K562 (cell line): Measurements from ENCODE around the gene PPIF. TPM values are rescaled to one million over a fixed set of nuclear protein-coding genes. Genes with fewer than 3 reads are reported as not detected.

Experiments used
- ARNT ChIP-seq, 2 experiments: fragments of 450-650 bp; IDR thresholded peaks; 2 replicates each; pipeline ENCODE4 v1.6.1; 2016; ENCODE audit warnings: mild to moderate bottlenecking in 1 of 2
- CC2D1A ChIP-seq: fragments of 450-650 bp; IDR thresholded peaks from 2 replicates; pipeline ENCODE4 v1.6.1; 2017; ENCODE audit warnings: mild to moderate bottlenecking
- ELF2 ChIP-seq: fragments of 250-450 bp; sonication (Bioruptor Pico); IDR thresholded peaks from 2 replicates; pipeline ENCODE4 v1.5.0; 2021; ENCODE audit warnings: mild to moderate bottlenecking
- ID3 ChIP-seq, 2 experiments: fragments of 250-450 bp in 1 of 2; fragments of 450-650 bp in 1 of 2; sonication (Bioruptor Pico) in 1 of 2; IDR thresholded peaks; 2 replicates each; pipeline versions ENCODE4 v1.6.1 to v1.8.0; 2016 to 2021; ENCODE audit warnings: mild to moderate bottlenecking in 2 of 2, moderate library complexity in 2 of 2, missing compliant biosample characterization in 1 of 2, missing genetic modification characterization in 1 of 2
- NCOA2 ChIP-seq, 2 experiments: fragments of 450-650 bp; IDR thresholded peaks; 2 replicates each; pipeline ENCODE4 v1.6.1; 2018; ENCODE audit warnings: mild to moderate bottlenecking in 2 of 2, moderate library complexity in 1 of 2; ENCODE audit not compliant: partially characterized antibody in 2 of 2
- NR1H2 ChIP-seq: sonication (generic); formaldehyde crosslinking; IDR thresholded peaks from 2 replicates; pipeline ENCODE4 v1.4.0; 2020; ENCODE audit warnings: mild to moderate bottlenecking, missing genetic modification reagents
- NR4A1 ChIP-seq, 2 experiments: fragments of 250-450 bp in 1 of 2; fragments of 450-650 bp in 1 of 2; sonication (Bioruptor Pico) in 1 of 2; IDR thresholded peaks; 2 replicates each; pipeline versions ENCODE4 v1.4.0 to v1.6.1; 2016 to 2020; ENCODE audit warnings: mild to moderate bottlenecking in 2 of 2, missing compliant biosample characterization in 1 of 2, missing genetic modification characterization in 1 of 2, moderate library complexity in 1 of 2
- RB1 ChIP-seq: fragments of 450-650 bp; IDR thresholded peaks from 2 replicates; pipeline ENCODE4 v1.6.1; 2017; ENCODE audit warnings: low read depth, mild to moderate bottlenecking
- ZBED1 ChIP-seq: IDR thresholded peaks from 2 replicates; pipeline ENCODE4 v1.6.1; 2014
- ZNF57 ChIP-seq: fragments of 450-650 bp; formaldehyde crosslinking; IDR thresholded peaks from 2 replicates; pipeline ENCODE4 v1.4.0; 2020; ENCODE audit warnings: mild to moderate bottlenecking, moderate library complexity
- polyA plus RNA-seq, 8 experiments: library from polyadenylated mRNA; depleted of rRNA in 4 of 8; stranded (reverse) in 5 of 8; unstranded in 3 of 8; fragments of >200 nt; fragmentation: Nextera tagmentation in 2 of 8; fragmentation: Illumina TruSeq in 1 of 8; extraction: Ambion mirVana in 2 of 8; extraction: Trizol in 1 of 8; gene quantifications; 2 replicates each; pipeline versions ENCODE4 v1.2.1 to v1.2.3, GENCODE V29; 2011 to 2014; ENCODE audit warnings: inconsistent platforms in 1 of 8, missing spikeins in 1 of 8
- total RNA-seq, 7 experiments: library from RNA; depleted of rRNA in 6 of 7; stranded (reverse); fragments of >200 nt in 6 of 7; fragmentation: Illumina TruSeq in 2 of 7; extraction: Trizol in 2 of 7; gene quantifications; 2 replicates each; pipeline versions ENCODE4 v1.2.1 to v1.2.3, GENCODE V29; 2011 to 2021; ENCODE audit warnings: low replicate concordance in 1 of 7
- TF ChIP-seq, protein P1 (sequence below): IDR thresholded peaks from 2 replicates; pipeline ENCODE4 v1.6.1; 2011; ENCODE audit warnings: borderline replicate concordance, low read depth, mild to moderate bottlenecking, moderate library complexity, low read length; ENCODE audit not compliant: insufficient read depth, poor library complexity, severe bottlenecking

Gene PPIF
- total and polyA plus RNA-seq, 9 of the 15 experiments (the other 6 are each of a cell fraction or from before 2014, with no cell fraction given), result 40.9 to 287 (median 117) TPM

DNA sequence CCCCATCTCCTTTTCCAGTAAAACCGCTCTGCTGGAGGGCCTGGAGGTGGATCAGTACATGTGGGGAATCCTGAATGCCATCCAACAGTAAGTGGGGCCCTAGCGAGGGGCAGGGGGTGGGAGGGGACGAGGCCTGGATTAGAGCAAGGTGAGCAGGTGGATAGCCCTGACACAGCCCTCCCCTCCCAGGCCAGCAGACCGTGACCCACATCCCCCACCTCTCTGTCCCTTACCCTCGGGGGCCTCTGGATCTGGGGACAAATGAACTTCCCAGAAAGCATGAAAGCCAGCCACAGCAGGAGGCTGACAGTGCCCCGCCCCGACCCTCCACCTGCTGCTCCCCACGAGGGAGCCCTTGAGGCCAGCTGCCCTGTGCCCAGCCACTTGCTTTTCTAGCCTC lies 41.8 kb upstream of the PPIF start (continued):
- TF ChIP-seq, protein P1, sequence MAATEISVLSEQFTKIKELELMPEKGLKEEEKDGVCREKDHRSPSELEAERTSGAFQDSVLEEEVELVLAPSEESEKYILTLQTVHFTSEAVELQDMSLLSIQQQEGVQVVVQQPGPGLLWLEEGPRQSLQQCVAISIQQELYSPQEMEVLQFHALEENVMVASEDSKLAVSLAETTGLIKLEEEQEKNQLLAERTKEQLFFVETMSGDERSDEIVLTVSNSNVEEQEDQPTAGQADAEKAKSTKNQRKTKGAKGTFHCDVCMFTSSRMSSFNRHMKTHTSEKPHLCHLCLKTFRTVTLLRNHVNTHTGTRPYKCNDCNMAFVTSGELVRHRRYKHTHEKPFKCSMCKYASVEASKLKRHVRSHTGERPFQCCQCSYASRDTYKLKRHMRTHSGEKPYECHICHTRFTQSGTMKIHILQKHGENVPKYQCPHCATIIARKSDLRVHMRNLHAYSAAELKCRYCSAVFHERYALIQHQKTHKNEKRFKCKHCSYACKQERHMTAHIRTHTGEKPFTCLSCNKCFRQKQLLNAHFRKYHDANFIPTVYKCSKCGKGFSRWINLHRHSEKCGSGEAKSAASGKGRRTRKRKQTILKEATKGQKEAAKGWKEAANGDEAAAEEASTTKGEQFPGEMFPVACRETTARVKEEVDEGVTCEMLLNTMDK, result no peak
- TF ChIP-seq ELF2 (CRISPR knock-in tag) (no peak), ARNT (IDR thresholded peaks at IDR 0.05) (no peak), CC2D1A (no peak), NCOA2 (IDR thresholded peaks at IDR 0.05; ENCODE audit: partially characterized antibody in 2 of 2) (no peak), ZBED1 (no peak), ID3 (CRISPR knock-in tag; IDR thresholded peaks at IDR 0.05) (no peak), ID3 (tag; IDR thresholded peaks at IDR 0.05) (no peak), NR4A1 (CRISPR knock-in tag; IDR thresholded peaks at IDR 0.05) (no peak), NR4A1 (tag; IDR thresholded peaks at IDR 0.05) (no peak), RB1 (no peak), NR1H2 (CRISPR knock-in tag) (no peak), ZNF57 (CRISPR knock-in tag) (no peak)
